Mesothelial cell of epicardium (in vitro differentiated cells): Measurements from ENCODE around the gene CDH4. TPM values are rescaled to one million over a fixed set of nuclear protein-coding genes. Genes with fewer than 3 reads are reported as not detected.

ENCODE experiments used
- DNase-seq, 2 experiments: peaks; one replicate each; pipeline ENCODE4 v3.0.0; 2021; ENCODE audit warnings: low spot score in 2 of 2; ENCODE audit not compliant: unreplicated experiment in 2 of 2
- H3K27ac Mint-ChIP-seq: 2 replicates; pipeline ENCODE4 v1.8.0; 2021; ENCODE audit warnings: mixed read lengths
- H3K27me3 Mint-ChIP-seq: 2 replicates; pipeline ENCODE4 v1.8.0; 2021; ENCODE audit warnings: low read depth, mixed read lengths
- H3K36me3 Mint-ChIP-seq: 2 replicates; pipeline ENCODE4 v1.8.0; 2021; ENCODE audit warnings: mixed read lengths
- H3K4me1 Mint-ChIP-seq: 2 replicates; pipeline ENCODE4 v1.8.0; 2021; ENCODE audit warnings: mixed read lengths
- H3K4me3 Mint-ChIP-seq: 2 replicates; pipeline ENCODE4 v1.8.0; 2021; ENCODE audit warnings: mild to moderate bottlenecking, moderate library complexity, mixed read lengths
- H3K9me3 Mint-ChIP-seq: 2 replicates; pipeline ENCODE4 v1.8.0; 2021; ENCODE audit warnings: mixed read lengths
- total RNA-seq: library from RNA; stranded (reverse); gene quantifications from 3 replicates; pipeline ENCODE4 v1.2.1, GENCODE V29; 2021
- TF ChIP-seq, protein P1 (sequence below): fragments of 200-600 bp; sonication (generic); IDR thresholded peaks from one replicate; pipeline ENCODE4 v1.5.0; 2021; ENCODE audit warnings: antibody characterized with exemption; ENCODE audit not compliant: unreplicated experiment

The CDH4 gene
- total RNA-seq, 1 donor from 2014 or later = 1.1 TPM

GRCh38 chr20:61865353-61865752, 613.3 kb downstream of the CDH4 start:
- DNase-seq = no peak
- no peak overlapping the region for H3K4me3 Mint-ChIP-seq
- H3K4me1 Mint-ChIP-seq = no peaks in the 10 kb centered on the region
- peaks cover 23% of the 10 kb centered on the region for H3K27me3 Mint-ChIP-seq
- peaks cover 5% of the 10 kb centered on the region for H3K9me3 Mint-ChIP-seq
- no peak overlapping the region for H3K27ac Mint-ChIP-seq
- H3K36me3 Mint-ChIP-seq = no peaks in the 10 kb centered on the region
- TF ChIP-seq, protein P1, sequence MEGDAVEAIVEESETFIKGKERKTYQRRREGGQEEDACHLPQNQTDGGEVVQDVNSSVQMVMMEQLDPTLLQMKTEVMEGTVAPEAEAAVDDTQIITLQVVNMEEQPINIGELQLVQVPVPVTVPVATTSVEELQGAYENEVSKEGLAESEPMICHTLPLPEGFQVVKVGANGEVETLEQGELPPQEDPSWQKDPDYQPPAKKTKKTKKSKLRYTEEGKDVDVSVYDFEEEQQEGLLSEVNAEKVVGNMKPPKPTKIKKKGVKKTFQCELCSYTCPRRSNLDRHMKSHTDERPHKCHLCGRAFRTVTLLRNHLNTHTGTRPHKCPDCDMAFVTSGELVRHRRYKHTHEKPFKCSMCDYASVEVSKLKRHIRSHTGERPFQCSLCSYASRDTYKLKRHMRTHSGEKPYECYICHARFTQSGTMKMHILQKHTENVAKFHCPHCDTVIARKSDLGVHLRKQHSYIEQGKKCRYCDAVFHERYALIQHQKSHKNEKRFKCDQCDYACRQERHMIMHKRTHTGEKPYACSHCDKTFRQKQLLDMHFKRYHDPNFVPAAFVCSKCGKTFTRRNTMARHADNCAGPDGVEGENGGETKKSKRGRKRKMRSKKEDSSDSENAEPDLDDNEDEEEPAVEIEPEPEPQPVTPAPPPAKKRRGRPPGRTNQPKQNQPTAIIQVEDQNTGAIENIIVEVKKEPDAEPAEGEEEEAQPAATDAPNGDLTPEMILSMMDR = no peak

GRCh38 chr20:61866165-61866564, 614.1 kb downstream of the CDH4 start:
- Mint-ChIP-seq H3K36me3 (no peaks in the 10 kb centered on the region), H3K4me1 (no peaks in the 10 kb centered on the region), H3K27ac (no peak overlapping the region), H3K27me3 (peaks cover 23% of the 10 kb centered on the region), H3K9me3 (peaks cover 7% of the 10 kb centered on the region), H3K4me3 (no peak overlapping the region)
- TF ChIP-seq, protein P1 = no peak
- DNase-seq = no peak

DNA sequence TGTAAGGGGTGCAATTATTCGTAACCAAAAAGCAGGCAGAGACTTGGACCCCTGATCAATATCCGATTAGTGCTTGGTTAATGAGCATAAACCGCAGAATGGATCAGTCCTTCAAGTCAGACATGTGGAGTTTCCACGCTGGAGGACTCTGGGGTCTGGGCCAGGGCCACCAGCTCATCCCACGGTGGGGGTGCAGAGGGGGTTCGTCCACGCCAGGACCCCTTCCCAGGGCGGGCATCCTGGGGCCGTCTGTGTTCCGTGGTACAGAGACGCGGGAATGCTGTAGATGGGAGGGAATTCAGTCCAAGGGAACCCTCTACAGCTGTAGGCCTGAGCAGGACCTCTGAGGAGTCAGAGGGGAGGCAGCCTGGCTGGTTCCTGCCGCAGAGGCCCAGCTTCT, 615.9 kb downstream of the CDH4 start:
- Mint-ChIP-seq H3K9me3 (peaks cover 9% of the 10 kb centered on the region), H3K36me3 (no peaks in the 10 kb centered on the region), H3K4me1 (no peaks in the 10 kb centered on the region), H3K27me3 (peaks cover 23% of the 10 kb centered on the region), H3K27ac (no peak overlapping the region), H3K4me3 (no peak overlapping the region)
- TF ChIP-seq, protein P1 = no peak
- DNase-seq = no peak

DNA sequence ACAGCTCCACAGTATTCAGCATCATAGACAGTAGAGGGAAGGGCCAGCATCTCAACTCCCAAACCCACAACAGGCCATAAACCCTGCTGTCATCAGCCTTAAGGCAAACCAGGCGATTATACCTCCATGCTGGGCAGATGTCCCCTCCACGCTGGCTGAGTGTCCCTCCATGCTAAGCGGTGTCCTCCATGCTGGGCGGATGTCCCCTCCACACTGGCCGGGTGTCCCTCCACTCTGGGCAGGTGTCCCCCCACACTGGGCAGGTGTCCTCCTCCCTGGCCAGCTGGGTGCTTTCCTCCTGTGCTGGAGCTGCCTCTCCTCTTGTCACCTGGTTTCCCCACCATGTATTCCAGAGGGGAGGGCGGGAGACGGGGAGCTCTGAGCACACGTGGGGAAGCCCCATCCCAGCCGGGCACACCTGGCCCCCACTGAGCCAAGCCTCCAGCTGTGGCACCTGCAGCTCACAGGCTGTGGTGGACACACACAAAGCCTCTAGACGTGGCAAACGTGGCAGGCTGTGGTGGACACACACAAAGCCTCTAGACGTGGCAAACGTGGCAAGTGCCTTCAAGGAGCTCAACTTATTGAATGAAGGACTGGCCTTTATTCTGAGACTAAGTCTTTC, 616.5 kb downstream of the CDH4 start:
- no peak overlapping the region for H3K27ac Mint-ChIP-seq
- peaks cover 9% of the 10 kb centered on the region for H3K9me3 Mint-ChIP-seq
- H3K27me3 Mint-ChIP-seq = peaks cover 20% of the 10 kb centered on the region
- no peak for DNase-seq
- no peaks in the 10 kb centered on the region for H3K36me3 Mint-ChIP-seq
- TF ChIP-seq, protein P1 = no peak
- H3K4me1 Mint-ChIP-seq = no peaks in the 10 kb centered on the region
- no peak overlapping the region for H3K4me3 Mint-ChIP-seq

- DNase-seq = no peak
Observed at GRCh38 chr20:61869750-61870507, 617.9 kb downstream of the CDH4 start.

More at GRCh38 chr20:61869750-61870507, 617.9 kb downstream of the CDH4 start:
- Mint-ChIP-seq H3K4me3 (no peak overlapping the region), H3K36me3 (no peaks in the 10 kb centered on the region), H3K27me3 (peaks cover 20% of the 10 kb centered on the region), H3K27ac (no peak overlapping the region), H3K9me3 (peaks cover 9% of the 10 kb centered on the region), H3K4me1 (no peaks in the 10 kb centered on the region)
- TF ChIP-seq, protein P1 = no peak
